Measurements from ENCODE around the gene ANKDD1B.
"Not testable (repeated sequence)": the region's sequence is repeated elsewhere in the genome, so short reads cannot be mapped to it uniquely, and the experiment has no call there.

Gene ANKDD1B

GRCh38 chr5:75571547-75571946, 39.7 kb upstream of the ANKDD1B start:
- TF ChIP-seq CTCF (IDR thresholded peaks at IDR 0.05; ENCODE audit: insufficient read depth, low read length, poor library complexity, severe bottlenecking): no peak
- DNase-seq (ENCODE audit: extremely low read depth, insufficient read length): peak; percentile 46
- H3K36me3 ChIP-seq (ENCODE audit: control insufficient read depth, insufficient read depth, low read length): no peaks in the 10 kb centered on the region; the same call in 1 of the 2 replicates
- no peaks in the 10 kb centered on the region for H3K27me3 ChIP-seq (replicated peaks; ENCODE audit: control insufficient read depth, insufficient read depth, low read length)
- no peak overlapping the region for H3K4me3 ChIP-seq (replicated peaks; ENCODE audit: low read depth, low read length)

GRCh38 chr5:75574791-75575190, 36.5 kb upstream of the ANKDD1B start:
- Histone ChIP-seq H3K27me3 (replicated peaks; ENCODE audit: control insufficient read depth, insufficient read depth, low read length) (no peaks in the 10 kb centered on the region), H3K4me3 (replicated peaks; ENCODE audit: low read depth, low read length) (peak overlapping the region; percentile 32), H3K36me3 (ENCODE audit: control insufficient read depth, insufficient read depth, low read length) (no peaks in the 10 kb centered on the region; the same call in 1 of the 2 replicates)
- DNase-seq (ENCODE audit: extremely low read depth, insufficient read length): peak; percentile 59
- TF ChIP-seq CTCF (IDR thresholded peaks at IDR 0.05; ENCODE audit: insufficient read depth, low read length, poor library complexity, severe bottlenecking): no peak

- H3K36me3 ChIP-seq (ENCODE audit: control insufficient read depth, insufficient read depth, low read length); H3K27me3 ChIP-seq (replicated peaks; ENCODE audit: control insufficient read depth, insufficient read depth, low read length); H3K4me3 ChIP-seq (replicated peaks; ENCODE audit: low read depth, low read length); DNase-seq (ENCODE audit: extremely low read depth, insufficient read length): not testable (repeated sequence)
Measured at GRCh38 chr5:75578280-75578679, 33.0 kb upstream of the ANKDD1B start.

- Histone ChIP-seq H3K36me3 (ENCODE audit: control insufficient read depth, insufficient read depth, low read length) (peaks cover 2% of the 10 kb centered on the region), H3K4me3 (replicated peaks; ENCODE audit: low read depth, low read length) (no peak overlapping the region), H3K27me3 (replicated peaks; ENCODE audit: control insufficient read depth, insufficient read depth, low read length) (no peaks in the 10 kb centered on the region)
- TF ChIP-seq CTCF (IDR thresholded peaks at IDR 0.05; ENCODE audit: insufficient read depth, low read length, poor library complexity, severe bottlenecking): peak; percentile 20
- no peak for DNase-seq (ENCODE audit: extremely low read depth, insufficient read length)
Measured at GRCh38 chr5:75584641-75585040, 26.6 kb upstream of the ANKDD1B start.

- Histone ChIP-seq H3K36me3 (ENCODE audit: control insufficient read depth, insufficient read depth, low read length) (peaks cover 2% of the 10 kb centered on the region), H3K27me3 (replicated peaks; ENCODE audit: control insufficient read depth, insufficient read depth, low read length) (no peaks in the 10 kb centered on the region), H3K4me3 (replicated peaks; ENCODE audit: low read depth, low read length) (no peak overlapping the region)
- TF ChIP-seq CTCF (IDR thresholded peaks at IDR 0.05; ENCODE audit: insufficient read depth, low read length, poor library complexity, severe bottlenecking): no peak
- no peak for DNase-seq (ENCODE audit: extremely low read depth, insufficient read length)
Measured at GRCh38 chr5:75588666-75589065, 22.6 kb upstream of the ANKDD1B start.

- peaks cover 6% of the 10 kb centered on the region for H3K36me3 ChIP-seq (ENCODE audit: control insufficient read depth, insufficient read depth, low read length)
Measured at GRCh38 chr5:75600535-75600934, 10.7 kb upstream of the ANKDD1B start.

More at GRCh38 chr5:75600535-75600934, 10.7 kb upstream of the ANKDD1B start:
- no peaks in the 10 kb centered on the region for H3K27me3 ChIP-seq (replicated peaks; ENCODE audit: control insufficient read depth, insufficient read depth, low read length)
- DNase-seq (ENCODE audit: extremely low read depth, insufficient read length): no peak
- TF ChIP-seq CTCF (IDR thresholded peaks at IDR 0.05; ENCODE audit: insufficient read depth, low read length, poor library complexity, severe bottlenecking): no peak
- no peak overlapping the region for H3K4me3 ChIP-seq (replicated peaks; ENCODE audit: low read depth, low read length)
